Measurements from ENCODE around the gene ART1.
"Not testable (repeated sequence)": the region's sequence is repeated elsewhere in the genome, so short reads cannot be mapped to it uniquely, and the experiment has no call there.

DNA sequence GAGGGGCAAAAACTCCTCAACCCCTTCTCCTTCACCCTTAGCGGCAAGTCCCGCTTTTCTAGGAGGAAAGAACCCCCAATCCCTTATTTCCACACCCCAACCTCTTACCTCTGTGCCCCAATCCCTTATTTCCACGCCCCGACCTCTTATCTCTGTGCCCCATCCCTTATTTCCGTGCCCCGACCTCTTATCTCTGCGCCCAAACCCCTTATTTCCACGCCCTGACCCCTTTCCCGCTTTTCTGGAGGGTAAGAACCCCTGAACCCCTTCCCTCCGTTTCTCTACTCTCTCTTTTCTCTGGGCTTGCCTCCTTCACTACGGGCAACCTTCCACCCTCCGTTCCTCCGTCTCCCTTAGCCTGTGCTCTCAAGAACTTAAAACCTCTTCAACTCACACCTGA is 3.9 kb downstream of the ART1 start:
- not testable (repeated sequence) for TF ChIP-seq POLR2A, POLR2AphosphoS5, EP300 (IDR thresholded peaks at IDR 0.05)
- TF ChIP-seq, protein P1, sequence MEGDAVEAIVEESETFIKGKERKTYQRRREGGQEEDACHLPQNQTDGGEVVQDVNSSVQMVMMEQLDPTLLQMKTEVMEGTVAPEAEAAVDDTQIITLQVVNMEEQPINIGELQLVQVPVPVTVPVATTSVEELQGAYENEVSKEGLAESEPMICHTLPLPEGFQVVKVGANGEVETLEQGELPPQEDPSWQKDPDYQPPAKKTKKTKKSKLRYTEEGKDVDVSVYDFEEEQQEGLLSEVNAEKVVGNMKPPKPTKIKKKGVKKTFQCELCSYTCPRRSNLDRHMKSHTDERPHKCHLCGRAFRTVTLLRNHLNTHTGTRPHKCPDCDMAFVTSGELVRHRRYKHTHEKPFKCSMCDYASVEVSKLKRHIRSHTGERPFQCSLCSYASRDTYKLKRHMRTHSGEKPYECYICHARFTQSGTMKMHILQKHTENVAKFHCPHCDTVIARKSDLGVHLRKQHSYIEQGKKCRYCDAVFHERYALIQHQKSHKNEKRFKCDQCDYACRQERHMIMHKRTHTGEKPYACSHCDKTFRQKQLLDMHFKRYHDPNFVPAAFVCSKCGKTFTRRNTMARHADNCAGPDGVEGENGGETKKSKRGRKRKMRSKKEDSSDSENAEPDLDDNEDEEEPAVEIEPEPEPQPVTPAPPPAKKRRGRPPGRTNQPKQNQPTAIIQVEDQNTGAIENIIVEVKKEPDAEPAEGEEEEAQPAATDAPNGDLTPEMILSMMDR (IDR thresholded peaks at IDR 0.05): not testable (repeated sequence)
